B cell (primary cell): ENCODE data around the gene RAB25. TPM values are rescaled to one million over a fixed set of nuclear protein-coding genes. Genes with fewer than 3 reads are reported as not detected.

ENCODE experiments used
- ATAC-seq: fragments of 200-7000 bp; cut with Tn5 transposase; one replicate; pipeline ENCODE4 v1.10.0; 2021; ENCODE audit warnings: low read depth, mild to moderate bottlenecking, moderate number of reproducible peaks, moderate library complexity
- CTCF ChIA-PET: fragments of 350-600 bp; sonication (Branson Sonifier 250); formaldehyde crosslinking; loops from one replicate; lab custom pipeline; 2021; ENCODE audit warnings: antibody characterized with exemption, inconsistent platforms; lab: Charles Lee
- POLR2A ChIA-PET: fragments of 350-600 bp; sonication (Branson Sonifier 250); formaldehyde crosslinking; loops from one replicate; lab custom pipeline; 2021; ENCODE audit warnings: antibody characterized with exemption; lab: Charles Lee
- DNase-seq: peaks from one replicate; pipeline ENCODE4 v3.0.0; 2013
- H2AFZ ChIP-seq: 2 replicates; pipeline ENCODE4 v1.6.1; 2012; ENCODE audit warnings: mild to moderate bottlenecking, low read depth, low read length; ENCODE audit not compliant: insufficient read depth, poor library complexity, severe bottlenecking
- H3K27ac ChIP-seq, 2 donors: 1 replicate in 1 of 2; 2 replicates in 1 of 2; pipeline ENCODE4 v1.5.1; 2012 to 2013; ENCODE audit warnings: low read length in 2 of 2, mild to moderate bottlenecking in 2 of 2, moderate library complexity in 1 of 2
- H3K27me3 ChIP-seq, 4 experiments: fragments of 200-600 bp in 1 of 4; sonication (generic) in 1 of 4; replicated peaks in 1 of 4; 1 replicate in 2 of 4; 2 replicates in 2 of 4; pipeline versions ENCODE4 v1.6.1 to v1.7.0; 2013 to 2016; ENCODE audit warnings: low read length in 3 of 4, mild to moderate bottlenecking in 2 of 4, mixed read lengths in 1 of 4, moderate library complexity in 1 of 4; ENCODE audit not compliant: insufficient read depth in 4 of 4, control insufficient read depth in 3 of 4; ENCODE audit errors: control extremely low read depth in 1 of 4
- H3K36me3 ChIP-seq, 2 experiments: replicated peaks in 1 of 2; 1 replicate in 1 of 2; 2 replicates in 1 of 2; pipeline versions ENCODE4 v1.6.1 to v1.7.1; 2013; ENCODE audit warnings: low read length in 1 of 2; ENCODE audit not compliant: insufficient read depth in 2 of 2, control insufficient read depth in 1 of 2; ENCODE audit errors: control extremely low read depth in 1 of 2, extremely low read depth in 1 of 2
- H3K4me1 ChIP-seq, 2 donors: fragments of 200-600 bp in 1 of 2; sonication (generic) in 1 of 2; 1 replicate in 1 of 2; 2 replicates in 1 of 2; pipeline versions ENCODE4 v1.5.1 to v1.6.1; 2013 to 2017; ENCODE audit warnings: low read length in 2 of 2; ENCODE audit not compliant: control insufficient read depth in 2 of 2, insufficient read depth in 2 of 2
- H3K4me2 ChIP-seq: replicated peaks from 2 replicates; pipeline ENCODE3; 2012; ENCODE audit warnings: mild to moderate bottlenecking, low read depth, low read length; ENCODE audit not compliant: poor library complexity, severe bottlenecking
- H3K4me3 ChIP-seq, 5 experiments: fragments of 200-600 bp in 1 of 5; sonication (generic) in 1 of 5; 1 replicate in 3 of 5; 2 replicates in 2 of 5; pipeline versions ENCODE4 v1.5.1 to v1.7.0; 2011 to 2016; ENCODE audit warnings: low read length in 4 of 5, mild to moderate bottlenecking in 4 of 5, low read depth in 2 of 5, control low read depth in 1 of 5, moderate library complexity in 1 of 5; ENCODE audit not compliant: insufficient read depth in 1 of 5; ENCODE audit errors: control extremely low read depth in 1 of 5, extremely low read depth in 1 of 5
- H3K79me2 ChIP-seq: fragments of 200-600 bp; sonication (generic); one replicate; pipeline ENCODE4 v1.6.0; 2016; ENCODE audit warnings: low read length; ENCODE audit not compliant: control insufficient read depth, insufficient read depth
- H3K9ac ChIP-seq: fragments of 200-600 bp; sonication (generic); 2 replicates; pipeline ENCODE4 v1.6.1; 2017; ENCODE audit warnings: mild to moderate bottlenecking, low read length, moderate library complexity
- H3K9me3 ChIP-seq, 3 donors: one replicate each; pipeline versions ENCODE4 v1.6.1 to v1.7.1; 2013; ENCODE audit warnings: low read length in 2 of 3; ENCODE audit not compliant: control insufficient read depth in 2 of 3, insufficient read depth in 1 of 3; ENCODE audit errors: control extremely low read depth in 1 of 3
- H4K20me1 ChIP-seq: 2 replicates; pipeline ENCODE4 v1.6.0; 2012; ENCODE audit warnings: mild to moderate bottlenecking, low read length; ENCODE audit not compliant: insufficient read depth, control insufficient read depth, poor library complexity, severe bottlenecking
- H3K27ac Mint-ChIP-seq: one replicate; pipeline ENCODE4 v1.8.0; 2021; ENCODE audit warnings: mixed read lengths
- H3K27me3 Mint-ChIP-seq: one replicate; pipeline ENCODE4 v1.8.0; 2021; ENCODE audit warnings: mixed read lengths
- H3K4me1 Mint-ChIP-seq: one replicate; pipeline ENCODE4 v1.8.0; 2021; ENCODE audit warnings: mixed read lengths
- H3K4me3 Mint-ChIP-seq: one replicate; pipeline ENCODE4 v1.8.0; 2021; ENCODE audit warnings: mixed read lengths
- H3K9me3 Mint-ChIP-seq: one replicate; pipeline ENCODE4 v1.8.0; 2022; ENCODE audit warnings: mixed read lengths; ENCODE audit not compliant: insufficient read depth
- CTCF ChIP-seq: fragments of 200-600 bp; IDR thresholded peaks from one replicate; pipeline ENCODE4 v1.8.0; 2022; ENCODE audit warnings: antibody characterized with exemption, mild to moderate bottlenecking
- EZH2 ChIP-seq: IDR thresholded peaks from 2 replicates; pipeline ENCODE4 v1.6.1; 2012; ENCODE audit warnings: borderline replicate concordance, low read depth, mild to moderate bottlenecking, moderate library complexity, low read length; ENCODE audit not compliant: insufficient read depth, poor library complexity, severe bottlenecking
- WGBS: methylation state at CpG from one replicate; pipeline ENCODE4 v1.1.5; 2013; ENCODE audit warnings: missing lambda C conversion rate; ENCODE audit not compliant: insufficient coverage; 5-methylcytosine and 5-hydroxymethylcytosine counted together
- intact Hi-C: fragments of 100-400 bp; cut with micrococcal nuclease; formaldehyde crosslinking; loops from one replicate; pipeline ENCODE4 v1.10.0; 2022
- polyA plus RNA-seq: library from polyadenylated mRNA; depleted of rRNA; stranded (reverse); fragments of >200 nt; gene quantifications from 2 replicates; pipeline ENCODE4 v1.2.3, GENCODE V29; 2012
- total RNA-seq, 2 donors: library from RNA; stranded (reverse); fragments of 120-200 nt in 1 of 2; gene quantifications; 1 replicate in 1 of 2; 2 replicates in 1 of 2; pipeline versions ENCODE4 v1.2.3 to v1.2.4, GENCODE V29; 2013 to 2022

RAB25 gene
- total and polyA plus RNA-seq, 2 donors (not counting 1 experiment from before 2014, with no cell fraction given) = 0.69 to 2.2 TPM

- Histone ChIP-seq H4K20me1 (no peaks in the 10 kb centered on the region), H3K4me3 (no peak overlapping the region), H3K4me2 (no peak overlapping the region), H3K4me1 (peaks cover 11 to 18% of the 10 kb centered on the region in 2 donors), H3K9me3 (no peaks in the 10 kb centered on the region), H3K9ac (no peak overlapping the region), H3K27me3 (peaks cover 0 to 49% (median 21%) of the 10 kb centered on the region in 4 experiments), H3K36me3 (no peaks in the 10 kb centered on the region), H3K27ac (no peak overlapping the region), H3K79me2 (no peaks in the 10 kb centered on the region), H2AFZ (no peak overlapping the region)
- H3K4me3 Mint-ChIP-seq = peak overlapping the region; percentile 59
- DNase-seq (no peak), ATAC-seq (no peak)
- CTCF ChIA-PET = interaction anchor here (0.6 to 4.6 kb wide), 5 partner anchors 12 to 493 kb away, joined by 3 to 25 read pairs (median 4); no protein-coding TSS in a partner anchor
- H3K9me3 Mint-ChIP-seq = no peaks in the 10 kb centered on the region
- intact Hi-C loops = loop anchor here (2.0 kb wide), 1 partner anchor 109 kb away; no protein-coding TSS in a partner anchor
- TF ChIP-seq EZH2 = no peak
- TF ChIP-seq CTCF = no peak
- 42% methylated on average over 2 of the region's 7 CpGs for WGBS
- H3K27me3 Mint-ChIP-seq = peaks cover 12% of the 10 kb centered on the region
- POLR2A ChIA-PET = interaction anchor here (0.6 kb wide), 1 partner anchor 43 kb away, joined by 10 read pairs; no protein-coding TSS in a partner anchor
- H3K27ac Mint-ChIP-seq = no peak overlapping the region
- H3K4me1 Mint-ChIP-seq = peaks cover 17% of the 10 kb centered on the region
Measured at GRCh38 chr1:156083800-156084790, 23.1 kb downstream of the RAB25 start.

- H3K27me3 Mint-ChIP-seq = peaks cover 16% of the 10 kb centered on the region
- Histone ChIP-seq H2AFZ (no peak overlapping the region), H3K9ac (no peak overlapping the region), H3K79me2 (no peaks in the 10 kb centered on the region), H3K27ac (no peak overlapping the region), H3K4me3 (no peak overlapping the region), H3K27me3 (peaks cover 0 to 58% (median 23%) of the 10 kb centered on the region in 4 experiments), H4K20me1 (no peaks in the 10 kb centered on the region), H3K36me3 (no peaks in the 10 kb centered on the region), H3K4me2 (no peak overlapping the region), H3K4me1 (peaks cover 18 to 24% of the 10 kb centered on the region in 2 donors), H3K9me3 (no peaks in the 10 kb centered on the region)
- 71% methylated on average over 1 of the region's 1 CpG for WGBS
- ATAC-seq = no peak
- H3K27ac Mint-ChIP-seq = no peak overlapping the region
- peaks cover 18% of the 10 kb centered on the region for H3K4me1 Mint-ChIP-seq
- H3K4me3 Mint-ChIP-seq = no peak overlapping the region
- intact Hi-C loops = no loop called here
- ChIA-PET CTCF (interaction anchor here (2.6 to 4.6 kb wide), 2 partner anchors 10 to 43 kb away, joined by 12 to 25 read pairs; no protein-coding TSS in a partner anchor), POLR2A (no interaction called here)
- DNase-seq = no peak
- no peaks in the 10 kb centered on the region for H3K9me3 Mint-ChIP-seq
- no peak for TF ChIP-seq EZH2
- no peak for TF ChIP-seq CTCF
Measured at GRCh38 chr1:156086256-156086662, 25.3 kb downstream of the RAB25 start.
